IMR-90 (cell line): Measurements from ENCODE around the gene TRPV4. TPM values are rescaled to one million over a fixed set of nuclear protein-coding genes. Genes with fewer than 3 reads are reported as not detected.

Source experiments
- ATAC-seq: fragments of 200-7000 bp; cut with Tn5 transposase; 2 replicates; pipeline ENCODE4 v1.9.1; 2020; ENCODE audit warnings: low read depth, mild to moderate bottlenecking, moderate library complexity
- BruUV-seq: library from RNA; stranded (reverse); fragments of 400-500 nt; replicated peaks from 2 replicates; lab custom pipeline; 2021; lab: Mats Ljungman, UMichigan
- CTCF ChIA-PET: fragments of 300-600 bp; formaldehyde crosslinking; extraction: SDS; loops from one replicate; lab custom pipeline; 2021; ENCODE audit warnings: antibody characterized with exemption; lab: Yijun Ruan, JAX
- POLR2A ChIA-PET: fragments of 300-600 bp; sonication (Branson Sonifier 250); formaldehyde crosslinking; loops from one replicate; lab custom pipeline; 2022; ENCODE audit warnings: antibody characterized with exemption; ENCODE audit not compliant: unreplicated experiment; lab: Charles Lee
- DNase-seq: peaks from one replicate; pipeline ENCODE4 v3.0.0; 2013
- H2AFZ ChIP-seq: replicated peaks from 2 replicates; pipeline ENCODE3; 2013; ENCODE audit warnings: low read length, mild to moderate bottlenecking; ENCODE audit not compliant: poor library complexity
- H2AK5ac ChIP-seq: 2 replicates; pipeline ENCODE4 v1.6.1; 2013; ENCODE audit warnings: low read depth, low read length, inconsistent platforms
- H2AK9ac ChIP-seq: replicated peaks from 2 replicates; pipeline ENCODE3; 2013; ENCODE audit warnings: mild to moderate bottlenecking, low read depth, low read length, moderate library complexity; ENCODE audit not compliant: poor library complexity
- H2BK120ac ChIP-seq: 2 replicates; pipeline ENCODE4 v1.6.1; 2013; ENCODE audit warnings: low read depth, low read length, inconsistent platforms
- H2BK15ac ChIP-seq: 3 replicates; pipeline ENCODE4 v1.6.1; 2013; ENCODE audit warnings: low read depth, low read length, inconsistent platforms
- H2BK20ac ChIP-seq: 2 replicates; pipeline ENCODE4 v1.6.1; 2013; ENCODE audit warnings: low read depth, mild to moderate bottlenecking, inconsistent platforms, low read length, moderate library complexity
- H2BK5ac ChIP-seq: 2 replicates; pipeline ENCODE4 v1.6.1; 2013; ENCODE audit warnings: mild to moderate bottlenecking, low read depth, low read length, inconsistent platforms; ENCODE audit not compliant: poor library complexity, severe bottlenecking
- H3K14ac ChIP-seq: replicated peaks from 2 replicates; pipeline ENCODE4 v1.6.1; 2013; ENCODE audit warnings: low read depth, low read length, inconsistent platforms
- H3K18ac ChIP-seq: 2 replicates; pipeline ENCODE4 v1.6.1; 2013; ENCODE audit warnings: low read depth, low read length, control low read depth
- H3K23ac ChIP-seq: 2 replicates; pipeline ENCODE4 v1.6.1; 2013; ENCODE audit warnings: low read depth, low read length, inconsistent platforms
- H3K27ac ChIP-seq: 2 replicates; pipeline ENCODE4 v1.5.1; 2013; ENCODE audit warnings: mild to moderate bottlenecking, control low read depth, low read length; ENCODE audit not compliant: insufficient read depth
- H3K27me3 ChIP-seq: 2 replicates; pipeline ENCODE4 v1.6.1; 2013; ENCODE audit warnings: low read length; ENCODE audit not compliant: control insufficient read depth, insufficient read depth
- H3K36me3 ChIP-seq: 2 replicates; pipeline ENCODE4 v1.6.1; 2013; ENCODE audit warnings: low read length, mixed read lengths; ENCODE audit not compliant: control insufficient read depth, insufficient read depth
- H3K4ac ChIP-seq: 2 replicates; pipeline ENCODE4 v1.6.1; 2013; ENCODE audit warnings: low read depth, low read length, inconsistent platforms
- H3K4me1 ChIP-seq: 2 replicates; pipeline ENCODE4 v1.6.1; 2013; ENCODE audit warnings: low read length, mixed read lengths; ENCODE audit not compliant: control insufficient read depth, insufficient read depth
- H3K4me2 ChIP-seq: 2 replicates; pipeline ENCODE4 v1.6.1; 2013; ENCODE audit warnings: low read depth, mild to moderate bottlenecking, control low read depth, low read length, moderate library complexity
- H3K4me3 ChIP-seq: 2 replicates; pipeline ENCODE4 v1.5.1; 2013; ENCODE audit warnings: low read depth, mild to moderate bottlenecking, control low read depth, low read length, moderate library complexity; ENCODE audit not compliant: insufficient read depth
- H3K56ac ChIP-seq: 2 replicates; pipeline ENCODE4 v1.6.1; 2013; ENCODE audit warnings: low read length, inconsistent platforms; ENCODE audit not compliant: insufficient read depth; ENCODE audit errors: extremely low read depth
- H3K79me1 ChIP-seq, 2 experiments: 2 replicates each; pipeline ENCODE4 v1.6.1; 2013; ENCODE audit warnings: low read length in 2 of 2, inconsistent platforms in 1 of 2, low read depth in 1 of 2
- H3K9ac ChIP-seq: 2 replicates; pipeline ENCODE4 v1.6.1; 2013; ENCODE audit warnings: low read depth, low read length, control low read depth
- H3K9me1 ChIP-seq: 2 replicates; pipeline ENCODE4 v1.6.1; 2013; ENCODE audit warnings: low read length, inconsistent platforms; ENCODE audit not compliant: insufficient read depth
- H3K9me3 ChIP-seq: 2 replicates; pipeline ENCODE4 v1.6.1; 2013; ENCODE audit warnings: low read length; ENCODE audit not compliant: control insufficient read depth, insufficient read depth
- H4K20me1 ChIP-seq: 2 replicates; pipeline ENCODE4 v1.6.1; 2013; ENCODE audit warnings: low read length, inconsistent platforms; ENCODE audit not compliant: insufficient read depth
- H4K5ac ChIP-seq: 2 replicates; pipeline ENCODE4 v1.6.1; 2013; ENCODE audit warnings: mild to moderate bottlenecking, low read depth, low read length, control low read depth
- H4K8ac ChIP-seq, 2 experiments: 2 replicates each; pipeline ENCODE4 v1.6.1; 2013; ENCODE audit warnings: low read depth in 2 of 2, low read length in 2 of 2, control low read depth in 1 of 2, inconsistent platforms in 1 of 2
- H4K91ac ChIP-seq: 2 replicates; pipeline ENCODE4 v1.6.1; 2013; ENCODE audit warnings: low read depth, low read length, inconsistent platforms; ENCODE audit not compliant: insufficient read depth
- BHLHE40 ChIP-seq: fragments of 150-350 bp; IDR thresholded peaks from 2 replicates; pipeline ENCODE4 v1.6.1; 2016; ENCODE audit warnings: mild to moderate bottlenecking, low read depth, low read length
- CEBPB ChIP-seq: IDR thresholded peaks from 2 replicates; pipeline ENCODE4 v1.6.1; 2012; ENCODE audit warnings: low read depth, low read length, improper control_type of control experiment
- FOS ChIP-seq: fragments of 150-350 bp; IDR thresholded peaks from 2 replicates; pipeline ENCODE4 v1.6.1; 2016; ENCODE audit warnings: low read depth, low read length
- MAFK ChIP-seq: IDR thresholded peaks from 2 replicates; pipeline ENCODE4 v1.6.1; 2012; ENCODE audit warnings: low read depth, low read length, improper control_type of control experiment
- MXI1 ChIP-seq: IDR thresholded peaks from 2 replicates; pipeline ENCODE4 v1.6.1; 2012; ENCODE audit warnings: low read depth, mild to moderate bottlenecking, low read length, moderate library complexity, borderline replicate concordance
- POLR2A ChIP-seq: IDR thresholded peaks from 2 replicates; pipeline ENCODE4 v1.6.1; 2012; ENCODE audit warnings: mild to moderate bottlenecking, low read depth, low read length
- RAD21 ChIP-seq: IDR thresholded peaks from 2 replicates; pipeline ENCODE4 v1.6.1; 2012; ENCODE audit warnings: low read length, improper control_type of control experiment
- SMC3 ChIP-seq: fragments of 150-350 bp; IDR thresholded peaks from 2 replicates; pipeline ENCODE4 v1.6.1; 2016; ENCODE audit warnings: low read depth, mild to moderate bottlenecking, antibody characterized with exemption, low read length, moderate library complexity
- WGBS, 2 experiments: methylation state at CpG; one replicate each; pipeline versions ENCODE4 v1.1.5 to v1.1.7; 2013; ENCODE audit warnings: missing lambda C conversion rate in 2 of 2; ENCODE audit not compliant: insufficient read length in 1 of 2; ENCODE audit errors: extremely low coverage in 2 of 2; 5-methylcytosine and 5-hydroxymethylcytosine counted together
- dilution Hi-C: fragments of 300-500 bp; cut with HindIII; formaldehyde crosslinking; loops from one replicate; pipeline ENCODE4 v1.14.3; 2018; ENCODE audit warnings: low sequenced_read_pairs; ENCODE audit not compliant: unreplicated experiment
- in situ Hi-C: fragments of 300-500 bp; cut with MboI; formaldehyde crosslinking; loops from 3 replicates; pipeline ENCODE4 v1.14.3; 2019; ENCODE audit warnings: low sequenced_read_pairs, inconsistent platforms, mixed read lengths
- intact Hi-C: fragments of 100-400 bp; cut with micrococcal nuclease; formaldehyde crosslinking; loops from 2 replicates; pipeline ENCODE4 v1.10.0; 2022
- polyA plus RNA-seq, 3 experiments: library from polyadenylated mRNA; depleted of rRNA; stranded (reverse); fragments of >200 nt; gene quantifications; 2 replicates each; pipeline ENCODE4 v1.2.3, GENCODE V29; 2012; ENCODE audit warnings: low replicate concordance in 1 of 3
- total RNA-seq: library from RNA; depleted of rRNA; stranded (reverse); fragments of >200 nt; gene quantifications from 2 replicates; pipeline ENCODE4 v1.2.3, GENCODE V29; 2012
- TF ChIP-seq, protein P1 (sequence below): conservative IDR thresholded peaks from 2 replicates; pipeline ENCODE4 v1.5.1; 2012; ENCODE audit warnings: mild to moderate bottlenecking, low read depth, low read length, improper control_type of control experiment
- TF ChIP-seq, protein P2 (sequence below): fragments of 150-350 bp; IDR thresholded peaks from 2 replicates; pipeline ENCODE4 v1.6.1; 2017; ENCODE audit warnings: mild to moderate bottlenecking, antibody characterized with exemption, low read length, low read depth

Gene TRPV4
- total and polyA plus RNA-seq, 2 of the 4 experiments (the other 2 are of a cell fraction) = 1.1 to 6.1 TPM

DNA sequence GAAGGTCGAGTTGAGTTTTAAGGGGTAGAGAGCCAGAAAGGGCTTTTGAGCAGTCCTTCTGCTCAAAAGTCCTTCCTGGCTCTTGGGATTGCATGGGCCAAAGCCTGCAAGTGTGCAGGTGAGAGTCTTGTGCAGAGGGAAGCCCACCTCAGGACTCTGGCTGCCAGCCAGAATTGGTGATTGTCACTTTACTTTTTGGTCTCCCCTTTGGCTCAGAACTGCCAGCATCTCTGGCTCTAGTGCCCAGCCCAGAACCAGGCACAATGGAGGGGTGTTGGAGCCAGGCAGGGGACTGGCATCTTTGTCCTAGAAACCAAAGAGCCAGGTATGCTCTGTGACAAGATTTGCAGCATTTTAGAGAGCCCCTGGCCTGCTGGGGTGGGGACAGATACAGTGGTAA is 96.1 kb downstream of the TRPV4 start:
- Histone ChIP-seq H2BK20ac (no peak overlapping the region), H2BK120ac (no peak overlapping the region), H3K4me2 (no peak overlapping the region), H3K4me1 (peaks cover 2% of the 10 kb centered on the region; the same call in 1 of the 2 replicates), H2AFZ (no peak overlapping the region), H3K18ac (no peak overlapping the region), H4K8ac (no peak overlapping the region), H3K79me1 (no peaks in the 10 kb centered on the region), H3K27ac (no peak overlapping the region), H3K14ac (no peak overlapping the region), H4K5ac (no peak overlapping the region), H3K36me3 (no peaks in the 10 kb centered on the region), H3K23ac (no peak overlapping the region), H4K91ac (no peak overlapping the region), H3K4ac (no peak overlapping the region), H4K20me1 (no peaks in the 10 kb centered on the region), H2BK15ac (no peak overlapping the region), H3K9me3 (no peaks in the 10 kb centered on the region), H3K4me3 (no peak overlapping the region), H3K9me1 (peaks cover 7% of the 10 kb centered on the region; the same call in 1 of the 2 replicates), H2AK9ac (no peak overlapping the region), H3K27me3 (peaks cover 29% of the 10 kb centered on the region), H3K56ac (no peak overlapping the region), H2BK5ac (no peak overlapping the region), H3K9ac (no peak overlapping the region), H2AK5ac (no peak overlapping the region)
- WGBS, 2 experiments = 0% methylated on average over 1 of the region's 1 CpG; no CpG with 5 or more reads in 1 of the 2 experiments
- dilution Hi-C loops = no loop called here
- CTCF ChIA-PET = no interaction called here
- no peak for ATAC-seq
- TF ChIP-seq, protein P1, sequence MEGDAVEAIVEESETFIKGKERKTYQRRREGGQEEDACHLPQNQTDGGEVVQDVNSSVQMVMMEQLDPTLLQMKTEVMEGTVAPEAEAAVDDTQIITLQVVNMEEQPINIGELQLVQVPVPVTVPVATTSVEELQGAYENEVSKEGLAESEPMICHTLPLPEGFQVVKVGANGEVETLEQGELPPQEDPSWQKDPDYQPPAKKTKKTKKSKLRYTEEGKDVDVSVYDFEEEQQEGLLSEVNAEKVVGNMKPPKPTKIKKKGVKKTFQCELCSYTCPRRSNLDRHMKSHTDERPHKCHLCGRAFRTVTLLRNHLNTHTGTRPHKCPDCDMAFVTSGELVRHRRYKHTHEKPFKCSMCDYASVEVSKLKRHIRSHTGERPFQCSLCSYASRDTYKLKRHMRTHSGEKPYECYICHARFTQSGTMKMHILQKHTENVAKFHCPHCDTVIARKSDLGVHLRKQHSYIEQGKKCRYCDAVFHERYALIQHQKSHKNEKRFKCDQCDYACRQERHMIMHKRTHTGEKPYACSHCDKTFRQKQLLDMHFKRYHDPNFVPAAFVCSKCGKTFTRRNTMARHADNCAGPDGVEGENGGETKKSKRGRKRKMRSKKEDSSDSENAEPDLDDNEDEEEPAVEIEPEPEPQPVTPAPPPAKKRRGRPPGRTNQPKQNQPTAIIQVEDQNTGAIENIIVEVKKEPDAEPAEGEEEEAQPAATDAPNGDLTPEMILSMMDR = no peak
- no peak for TF ChIP-seq CEBPB
- TF ChIP-seq MAFK = no peak
- no peak for TF ChIP-seq RAD21
- no peak for TF ChIP-seq BHLHE40
- TF ChIP-seq POLR2A = no peak
- TF ChIP-seq, protein P2, sequence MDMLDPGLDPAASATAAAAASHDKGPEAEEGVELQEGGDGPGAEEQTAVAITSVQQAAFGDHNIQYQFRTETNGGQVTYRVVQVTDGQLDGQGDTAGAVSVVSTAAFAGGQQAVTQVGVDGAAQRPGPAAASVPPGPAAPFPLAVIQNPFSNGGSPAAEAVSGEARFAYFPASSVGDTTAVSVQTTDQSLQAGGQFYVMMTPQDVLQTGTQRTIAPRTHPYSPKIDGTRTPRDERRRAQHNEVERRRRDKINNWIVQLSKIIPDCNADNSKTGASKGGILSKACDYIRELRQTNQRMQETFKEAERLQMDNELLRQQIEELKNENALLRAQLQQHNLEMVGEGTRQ = no peak
- TF ChIP-seq MXI1 = no peak
- no peak for TF ChIP-seq FOS
- no peak for TF ChIP-seq SMC3
- no peak for DNase-seq
- in situ Hi-C loops = no loop called here
- POLR2A ChIA-PET = no interaction called here
- intact Hi-C loops = no loop called here
- no TSS peak for BruUV-seq
